Measurements from ENCODE around the gene VGLL4. TPM values are rescaled to one million over a fixed set of nuclear protein-coding genes. Genes with fewer than 3 reads are reported as not detected.
A peak's percentile ranks its signal among the peaks of the same experiment; 100 is the strongest.

VGLL4 gene
- total RNA-seq, 1 experiment from 2014 or later = 43.0 TPM

GRCh38 chr3:11627612-11628011 is 16.1 kb downstream of the VGLL4 start:
- Mint-ChIP-seq H3K27ac (no peak overlapping the region), H3K36me3 (no peaks in the 10 kb centered on the region), H3K9me3 (no peaks in the 10 kb centered on the region), H3K4me1 (peaks cover 44% of the 10 kb centered on the region), H3K4me3 (no peak overlapping the region), H3K27me3 (ENCODE audit: low read depth) (no peaks in the 10 kb centered on the region)
- ChIA-PET POLR2A (no interaction called here), CTCF (interaction anchor here (0.5 kb wide), 1 partner anchor 79 kb away, joined by 3 read pairs; no protein-coding TSS in a partner anchor)
- TF ChIP-seq ZNF671 (CRISPR knock-in tag; IDR thresholded peaks at IDR 0.05) = no peak
- TF ChIP-seq FOXP1 (CRISPR knock-in tag; IDR thresholded peaks at IDR 0.05; ENCODE audit: borderline replicate concordance) = no peak
- no peak for TF ChIP-seq TCF7 (CRISPR knock-in tag; IDR thresholded peaks at IDR 0.05; ENCODE audit: low read depth)
- TF ChIP-seq PRRX2 (CRISPR knock-in tag; IDR thresholded peaks at IDR 0.05) = no peak
- no peak for TF ChIP-seq GABPB1 (CRISPR knock-in tag; IDR thresholded peaks at IDR 0.05)
- no peak for TF ChIP-seq ESRRA (CRISPR knock-in tag; IDR thresholded peaks at IDR 0.05; ENCODE audit: borderline replicate concordance)
- TF ChIP-seq CBFB (CRISPR knock-in tag; IDR thresholded peaks at IDR 0.05; ENCODE audit: low read depth) = no peak
- no peak for TF ChIP-seq ZNF423 (CRISPR knock-in tag; IDR thresholded peaks at IDR 0.05)
- no peak for TF ChIP-seq FOXK1 (CRISPR knock-in tag; IDR thresholded peaks at IDR 0.05)
- no peak for TF ChIP-seq E2F5 (CRISPR knock-in tag; IDR thresholded peaks at IDR 0.05)
- ATAC-seq (no peak), DNase-seq (ENCODE audit: low spot score) (no peak)

GRCh38 chr3:11626084-11626463 is 17.6 kb downstream of the VGLL4 start:
- peaks cover 42% of the 10 kb centered on the region for H3K4me1 Mint-ChIP-seq

More at GRCh38 chr3:11626084-11626463, 17.6 kb downstream of the VGLL4 start:
- H3K27me3 Mint-ChIP-seq (ENCODE audit: low read depth) = no peaks in the 10 kb centered on the region
- POLR2A ChIA-PET = interaction anchor here (1.0 kb wide), 1 partner anchor 12 kb away, joined by 3 read pairs; no protein-coding TSS in a partner anchor
- H3K36me3 Mint-ChIP-seq = no peaks in the 10 kb centered on the region
- peak overlapping the region; percentile 55 for H3K27ac Mint-ChIP-seq
- H3K4me3 Mint-ChIP-seq = no peak overlapping the region
- ATAC-seq (no peak), DNase-seq (ENCODE audit: low spot score) (no peak)
- CTCF ChIA-PET = no interaction called here
- no peaks in the 10 kb centered on the region for H3K9me3 Mint-ChIP-seq
- no peak for TF ChIP-seq MLX (CRISPR knock-in tag; IDR thresholded peaks at IDR 0.05)
- no peak for TF ChIP-seq ZNF532 (CRISPR knock-in tag; IDR thresholded peaks at IDR 0.05; ENCODE audit: borderline replicate concordance)
- TF ChIP-seq ZNF138 (CRISPR knock-in tag; conservative IDR thresholded peaks at IDR 0.05) = no peak
- TF ChIP-seq SP1 (CRISPR knock-in tag; conservative IDR thresholded peaks at IDR 0.05) = no peak
- no peak for TF ChIP-seq ZNF396 (CRISPR knock-in tag; IDR thresholded peaks at IDR 0.05; ENCODE audit: borderline replicate concordance)
- TF ChIP-seq TEAD1 (CRISPR knock-in tag; IDR thresholded peaks at IDR 0.05) = no peak
- TF ChIP-seq NFYB (CRISPR knock-in tag; conservative IDR thresholded peaks at IDR 0.05; ENCODE audit: low read depth) = no peak

Measured in WTC11 (cell line).